Trophoblast cell (in vitro differentiated cells and primary cell): ENCODE measurements around the gene CACNB2.

Source experiments
- DNase-seq, 2 donors: peaks; one replicate each; pipeline ENCODE4 v3.0.0-alpha.2; 2016
- H2AFZ ChIP-seq: 2 replicates; pipeline ENCODE4 v1.6.1; 2013; ENCODE audit warnings: low read length, moderate library complexity, mild to moderate bottlenecking; ENCODE audit not compliant: insufficient read depth, poor library complexity
- H2AK5ac ChIP-seq: 2 replicates; pipeline ENCODE4 v1.6.1; 2013; ENCODE audit warnings: mild to moderate bottlenecking, low read length
- H2BK120ac ChIP-seq: 2 replicates; pipeline ENCODE4 v1.6.1; 2013; ENCODE audit warnings: low read length, mild to moderate bottlenecking, moderate library complexity; ENCODE audit not compliant: insufficient read depth, poor library complexity
- H2BK12ac ChIP-seq: 2 replicates; pipeline ENCODE4 v1.6.1; 2013; ENCODE audit warnings: mild to moderate bottlenecking, low read length, moderate library complexity
- H2BK5ac ChIP-seq: 2 replicates; pipeline ENCODE4 v1.6.1; 2013; ENCODE audit warnings: low read length, low read depth, moderate library complexity, mild to moderate bottlenecking; ENCODE audit not compliant: poor library complexity
- H3K14ac ChIP-seq: 2 replicates; pipeline ENCODE4 v1.6.1; 2013; ENCODE audit warnings: mild to moderate bottlenecking, low read length
- H3K18ac ChIP-seq: 2 replicates; pipeline ENCODE4 v1.6.1; 2013; ENCODE audit warnings: mild to moderate bottlenecking, low read length
- H3K23ac ChIP-seq: 2 replicates; pipeline ENCODE4 v1.6.1; 2013; ENCODE audit warnings: low read length
- H3K27ac ChIP-seq: 2 replicates; pipeline ENCODE4 v1.5.1; 2013; ENCODE audit warnings: low read depth, mild to moderate bottlenecking, inconsistent platforms, low read length, moderate library complexity
- H3K27me3 ChIP-seq: 2 replicates; pipeline ENCODE4 v1.6.1; 2013; ENCODE audit warnings: inconsistent platforms, mild to moderate bottlenecking, low read length, moderate library complexity; ENCODE audit not compliant: insufficient read depth
- H3K36me3 ChIP-seq, 2 experiments: 1 replicate in 1 of 2; 2 replicates in 1 of 2; pipeline ENCODE4 v1.6.1; 2013; ENCODE audit warnings: low read length in 2 of 2, mild to moderate bottlenecking in 2 of 2, moderate library complexity in 1 of 2; ENCODE audit not compliant: insufficient read depth in 2 of 2, control insufficient read depth in 1 of 2
- H3K4ac ChIP-seq: 2 replicates; pipeline ENCODE4 v1.6.1; 2013; ENCODE audit warnings: low read depth, mild to moderate bottlenecking, low read length, moderate library complexity
- H3K4me1 ChIP-seq, 2 experiments: 1 replicate in 1 of 2; 2 replicates in 1 of 2; pipeline ENCODE4 v1.6.1; 2013; ENCODE audit warnings: low read length in 2 of 2, mild to moderate bottlenecking in 2 of 2, moderate library complexity in 1 of 2; ENCODE audit not compliant: insufficient read depth in 2 of 2, control insufficient read depth in 1 of 2
- H3K4me2 ChIP-seq: 2 replicates; pipeline ENCODE4 v1.6.1; 2013; ENCODE audit warnings: inconsistent platforms, mild to moderate bottlenecking, low read length, moderate library complexity
- H3K4me3 ChIP-seq: 2 replicates; pipeline ENCODE4 v1.5.1; 2013; ENCODE audit warnings: mild to moderate bottlenecking, low read depth, low read length, inconsistent platforms
- H3K79me1 ChIP-seq: one replicate; pipeline ENCODE4 v1.6.1; 2013; ENCODE audit warnings: low read length
- H3K79me2 ChIP-seq: 2 replicates; pipeline ENCODE4 v1.6.1; 2013; ENCODE audit warnings: low read length, mild to moderate bottlenecking; ENCODE audit not compliant: control insufficient read depth, insufficient read depth, poor library complexity
- H3K9ac ChIP-seq: 2 replicates; pipeline ENCODE4 v1.6.1; 2013; ENCODE audit warnings: mild to moderate bottlenecking, low read length
- H3K9me3 ChIP-seq: 2 replicates; pipeline ENCODE4 v1.6.1; 2013; ENCODE audit warnings: low read depth, mild to moderate bottlenecking, control low read depth, inconsistent platforms, low read length; ENCODE audit not compliant: insufficient read depth
- H4K12ac ChIP-seq: 2 replicates; pipeline ENCODE4 v1.6.1; 2013; ENCODE audit warnings: low read depth, mild to moderate bottlenecking, low read length, moderate library complexity
- H4K8ac ChIP-seq: 2 replicates; pipeline ENCODE4 v1.6.1; 2013; ENCODE audit warnings: low read depth, mild to moderate bottlenecking, low read length, moderate library complexity
- H4K91ac ChIP-seq: one replicate; pipeline ENCODE4 v1.6.1; 2013; ENCODE audit warnings: low read depth, mild to moderate bottlenecking, low read length, moderate library complexity
- WGBS: extraction: QIAGEN DNeasy Blood & Tissue Kit; methylation state at CpG from one replicate; pipeline ENCODE4 v1.1.7; 2013; ENCODE audit warnings: missing lambda C conversion rate; ENCODE audit not compliant: insufficient read length, insufficient coverage; ENCODE audit errors: extremely low coverage; 5-methylcytosine and 5-hydroxymethylcytosine counted together

The CACNB2 gene

GRCh38 chr10:18549105-18549504, 408.9 kb downstream of the CACNB2 start:
- Histone ChIP-seq H4K12ac (no peak overlapping the region), H3K4me3 (no peak overlapping the region), H3K36me3 (peaks cover 0 to 5% of the 10 kb centered on the region in 2 experiments), H2BK120ac (no peak overlapping the region), H2AK5ac (no peak overlapping the region), H3K27ac (no peak overlapping the region), H4K8ac (no peak overlapping the region), H3K4me2 (no peak overlapping the region), H3K9me3 (no peaks in the 10 kb centered on the region), H3K4me1 (no peaks in the 10 kb centered on the region), H2AFZ (no peak overlapping the region), H2BK12ac (no peak overlapping the region), H3K27me3 (no peaks in the 10 kb centered on the region), H3K79me1 (no peaks in the 10 kb centered on the region), H3K23ac (no peak overlapping the region), H3K14ac (no peak overlapping the region), H4K91ac (no peak overlapping the region), H3K79me2 (no peaks in the 10 kb centered on the region), H3K9ac (no peak overlapping the region), H3K4ac (no peak overlapping the region), H3K18ac (no peak overlapping the region), H2BK5ac (no peak overlapping the region)
- WGBS = no CpG with 5 or more reads among the region's 2 CpGs
- no peak for DNase-seq

GRCh38 chr10:18551473-18551872, 411.2 kb downstream of the CACNB2 start:
- no peak overlapping the region for H4K12ac ChIP-seq
- H3K36me3 ChIP-seq = peaks cover 0 to 5% of the 10 kb centered on the region in 2 experiments
- H3K27ac ChIP-seq = no peak overlapping the region
- H2BK12ac ChIP-seq = no peak overlapping the region
- no peak for DNase-seq
- H3K4ac ChIP-seq = no peak overlapping the region
- no peak overlapping the region for H3K4me3 ChIP-seq
- no peak overlapping the region for H3K4me2 ChIP-seq
- no peak overlapping the region for H2AK5ac ChIP-seq
- no peak overlapping the region for H3K23ac ChIP-seq
- H4K91ac ChIP-seq = no peak overlapping the region
- no peaks in the 10 kb centered on the region for H3K27me3 ChIP-seq
- no CpG with 5 or more reads among the region's 2 CpGs for WGBS
- no peak overlapping the region for H3K9ac ChIP-seq
- no peak overlapping the region for H3K18ac ChIP-seq
- H2BK5ac ChIP-seq = no peak overlapping the region
- no peaks in the 10 kb centered on the region for H3K79me1 ChIP-seq
- no peak overlapping the region for H2AFZ ChIP-seq
- no peaks in the 10 kb centered on the region for H3K79me2 ChIP-seq
- no peak overlapping the region for H4K8ac ChIP-seq
- no peak overlapping the region for H2BK120ac ChIP-seq
- no peaks in the 10 kb centered on the region for H3K4me1 ChIP-seq
- no peak overlapping the region for H3K14ac ChIP-seq
- no peaks in the 10 kb centered on the region for H3K9me3 ChIP-seq

- no peak overlapping the region for H2BK120ac ChIP-seq
- no peak overlapping the region for H2BK12ac ChIP-seq
- H2BK5ac ChIP-seq = no peak overlapping the region
- DNase-seq = no peak
- H3K27ac ChIP-seq = no peak overlapping the region
- H3K36me3 ChIP-seq = peaks cover 0 to 8% of the 10 kb centered on the region in 2 experiments
- no peak overlapping the region for H3K23ac ChIP-seq
- no peak overlapping the region for H2AK5ac ChIP-seq
- H3K18ac ChIP-seq = no peak overlapping the region
- H4K12ac ChIP-seq = no peak overlapping the region
- no peaks in the 10 kb centered on the region for H3K4me1 ChIP-seq
- H3K9me3 ChIP-seq = no peaks in the 10 kb centered on the region
- no peak overlapping the region for H4K8ac ChIP-seq
- no peak overlapping the region for H3K4me3 ChIP-seq
- WGBS = 100% methylated on average over 3 of the region's 3 CpGs
- no peaks in the 10 kb centered on the region for H3K27me3 ChIP-seq
- H2AFZ ChIP-seq = no peak overlapping the region
- no peak overlapping the region for H3K9ac ChIP-seq
- H3K79me1 ChIP-seq = no peaks in the 10 kb centered on the region
- H3K4me2 ChIP-seq = no peak overlapping the region
- no peaks in the 10 kb centered on the region for H3K79me2 ChIP-seq
- H3K4ac ChIP-seq = no peak overlapping the region
- no peak overlapping the region for H4K91ac ChIP-seq
- no peak overlapping the region for H3K14ac ChIP-seq
Measured at GRCh38 chr10:18554479-18554878, 414.3 kb downstream of the CACNB2 start.

GRCh38 chr10:18556522-18557147, 416.4 kb downstream of the CACNB2 start:
- no peak overlapping the region for H2BK12ac ChIP-seq
- H3K9me3 ChIP-seq = no peaks in the 10 kb centered on the region
- H3K9ac ChIP-seq = no peak overlapping the region
- H3K27ac ChIP-seq = no peak overlapping the region
- no peak overlapping the region for H3K23ac ChIP-seq
- no peak overlapping the region for H2AFZ ChIP-seq
- H4K91ac ChIP-seq = no peak overlapping the region
- H3K18ac ChIP-seq = no peak overlapping the region
- no peak overlapping the region for H2AK5ac ChIP-seq
- H3K4me3 ChIP-seq = no peak overlapping the region
- H3K27me3 ChIP-seq = no peaks in the 10 kb centered on the region
- H3K14ac ChIP-seq = no peak overlapping the region
- H2BK120ac ChIP-seq = no peak overlapping the region
- H4K8ac ChIP-seq = no peak overlapping the region
- H3K36me3 ChIP-seq = peaks cover 0 to 6% of the 10 kb centered on the region in 2 experiments
- no peak overlapping the region for H4K12ac ChIP-seq
- no peak overlapping the region for H3K4me2 ChIP-seq
- 100% methylated on average over 3 of the region's 3 CpGs for WGBS
- H2BK5ac ChIP-seq = no peak overlapping the region
- H3K4me1 ChIP-seq = no peaks in the 10 kb centered on the region
- no peak overlapping the region for H3K4ac ChIP-seq
- H3K79me2 ChIP-seq = no peaks in the 10 kb centered on the region
- H3K79me1 ChIP-seq = no peaks in the 10 kb centered on the region
- DNase-seq = no peak
